ENCODE data around the gene LRRC57.

LRRC57 gene

DNA sequence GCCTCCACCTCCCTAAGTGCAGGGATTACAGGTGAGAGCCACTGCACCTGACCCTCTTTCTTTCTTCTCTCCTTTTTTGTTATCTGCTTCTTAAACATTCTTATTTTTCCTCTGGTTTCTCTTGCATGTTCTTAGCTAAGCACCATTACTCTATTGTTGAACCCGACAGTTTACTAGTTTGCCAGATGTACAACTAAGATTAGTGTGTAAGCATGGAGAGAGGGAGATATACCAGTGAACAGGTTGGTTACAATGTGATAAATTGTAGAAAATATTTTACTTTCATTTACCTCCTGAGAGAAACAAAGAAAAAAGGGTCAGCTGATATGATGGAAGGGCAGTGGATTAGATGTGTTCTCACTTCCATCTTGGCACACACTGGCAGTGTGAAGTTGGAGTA, 5.0 kb upstream of the LRRC57 start:
- in situ Hi-C loops (cut with MboI; ENCODE audit: low sequenced_read_pairs): no loop called here

DNA sequence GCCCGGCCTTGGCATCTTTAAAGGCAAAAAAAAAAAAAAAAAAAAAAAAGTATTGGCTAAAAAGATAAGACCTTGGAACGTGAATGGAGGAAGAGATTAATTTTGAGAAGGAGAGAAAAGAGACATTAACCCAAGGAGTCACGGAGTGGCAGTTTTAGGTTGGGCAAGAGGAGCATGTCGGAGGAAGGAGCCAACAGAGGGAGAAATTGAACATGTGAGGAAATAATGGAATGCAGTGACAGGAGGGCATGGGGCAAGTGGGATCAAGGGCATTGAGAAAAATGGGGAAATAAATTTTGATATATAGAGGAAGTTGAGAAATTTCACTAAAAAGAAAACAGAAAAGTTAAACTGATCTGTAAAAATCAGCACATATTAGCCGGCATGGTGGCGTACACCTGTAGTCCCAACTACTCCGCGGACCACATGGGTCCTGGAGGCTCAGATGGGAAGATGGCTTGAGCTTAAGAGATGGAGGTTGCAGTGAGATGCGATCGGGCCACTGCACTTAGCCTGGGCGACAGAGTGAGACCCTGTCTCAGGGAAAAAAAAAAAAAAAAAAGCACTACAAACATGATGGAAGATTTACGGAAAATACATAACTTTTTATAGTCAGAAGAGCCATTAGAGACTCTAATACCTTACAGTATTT, 1.3 kb upstream of the LRRC57 start:
- in situ Hi-C loops (cut with MboI; ENCODE audit: low sequenced_read_pairs): no loop called here

DNA sequence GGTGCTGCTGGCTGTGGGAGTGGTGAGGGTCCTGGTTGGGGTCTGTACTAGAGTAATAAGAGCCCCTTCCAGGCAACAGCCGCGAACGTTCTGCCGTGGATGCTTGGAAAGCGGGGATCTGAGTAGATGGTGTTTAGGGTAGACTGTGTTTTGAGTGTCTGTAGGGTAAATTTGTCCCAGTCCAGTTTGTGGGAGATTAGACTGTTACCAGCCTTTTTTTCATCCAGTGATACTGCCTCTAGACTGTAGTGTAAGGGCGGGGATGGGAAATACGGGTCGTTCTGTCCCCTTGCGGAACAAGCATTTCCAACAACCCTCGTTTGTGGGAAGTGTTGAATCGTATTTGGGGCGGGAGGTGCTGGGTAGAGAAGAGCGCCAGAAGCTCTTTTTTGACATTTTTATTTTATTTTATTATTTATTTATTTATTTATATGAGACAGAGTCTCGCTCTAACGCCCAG, 469 bp upstream of the LRRC57 start:
- in situ Hi-C loops (cut with MboI; ENCODE audit: low sequenced_read_pairs): no loop called here

DNA sequence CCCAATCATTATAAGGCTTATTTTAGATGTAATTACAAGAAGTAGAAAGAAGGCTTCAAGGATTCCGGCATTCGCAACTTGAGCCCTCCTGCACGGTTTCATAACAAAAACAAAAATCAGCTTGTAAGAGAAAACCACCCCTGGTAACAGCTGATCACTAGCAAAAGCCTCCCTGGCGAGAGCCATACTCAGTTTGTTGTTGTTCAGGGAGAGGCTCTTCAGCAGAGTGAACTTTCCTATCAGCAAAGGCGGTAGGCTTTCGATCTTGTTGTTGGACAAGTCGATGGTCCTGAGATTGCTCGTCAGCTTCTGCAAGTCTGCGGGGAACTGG, 710 bp downstream of the LRRC57 start:
- in situ Hi-C loops (cut with MboI; ENCODE audit: low sequenced_read_pairs): no loop called here

DNA sequence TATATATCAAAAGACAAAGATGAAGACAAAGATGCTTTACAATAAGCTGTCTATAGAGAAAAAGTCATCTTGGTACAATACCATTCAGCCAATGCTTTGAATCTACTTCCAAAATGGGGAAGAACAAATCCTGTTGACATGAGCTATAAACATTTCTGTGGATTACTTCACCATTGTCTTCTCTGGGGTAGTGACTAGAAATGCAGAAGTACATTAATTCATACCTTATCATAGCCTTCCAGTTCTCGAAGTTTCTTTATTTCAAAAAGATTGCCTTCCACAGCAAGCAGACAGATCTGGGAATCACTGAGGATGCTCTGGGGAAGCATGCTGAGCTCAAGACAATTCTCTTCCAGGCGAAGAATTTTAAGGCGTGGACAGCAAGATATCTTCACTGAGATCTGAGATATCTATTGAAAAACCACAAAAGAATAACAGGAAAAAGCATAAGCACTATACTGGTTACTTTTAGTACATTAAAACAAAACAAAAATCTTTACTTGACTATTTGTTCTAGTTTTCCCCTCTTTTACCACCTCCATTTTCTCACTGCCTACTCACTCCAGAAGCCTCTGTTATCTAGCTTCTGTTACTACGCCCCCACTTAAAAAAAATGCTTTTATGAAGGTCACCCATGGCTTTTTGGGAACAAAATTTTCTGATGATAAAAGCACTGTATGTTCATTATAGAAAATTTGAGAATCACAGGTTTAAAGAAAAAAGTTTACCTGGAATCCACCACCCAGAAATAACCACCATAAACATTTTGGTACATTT, 3.6 kb downstream of the LRRC57 start:
- in situ Hi-C loops (cut with MboI; ENCODE audit: low sequenced_read_pairs): no loop called here

DNA sequence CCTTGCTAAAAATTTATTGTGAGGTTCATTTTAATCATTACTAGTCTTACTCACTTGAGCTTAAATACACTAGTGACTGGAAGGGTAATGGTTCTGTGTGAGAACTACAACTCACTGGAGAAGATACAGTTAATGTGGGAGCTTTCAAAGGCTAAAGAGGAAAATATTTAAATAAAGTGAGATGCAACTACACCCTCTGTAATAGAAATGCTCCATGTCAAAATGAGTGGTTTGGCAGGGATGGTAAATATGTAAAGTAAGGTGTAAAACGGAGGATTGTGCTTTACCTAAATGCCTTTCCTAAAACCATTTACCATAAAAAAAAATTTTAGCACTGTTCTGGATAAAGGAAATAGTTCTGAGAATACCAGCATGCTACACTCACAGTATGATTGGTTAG, 15.3 kb downstream of the LRRC57 start:
- in situ Hi-C loops (cut with MboI; ENCODE audit: low sequenced_read_pairs): no loop called here

DNA sequence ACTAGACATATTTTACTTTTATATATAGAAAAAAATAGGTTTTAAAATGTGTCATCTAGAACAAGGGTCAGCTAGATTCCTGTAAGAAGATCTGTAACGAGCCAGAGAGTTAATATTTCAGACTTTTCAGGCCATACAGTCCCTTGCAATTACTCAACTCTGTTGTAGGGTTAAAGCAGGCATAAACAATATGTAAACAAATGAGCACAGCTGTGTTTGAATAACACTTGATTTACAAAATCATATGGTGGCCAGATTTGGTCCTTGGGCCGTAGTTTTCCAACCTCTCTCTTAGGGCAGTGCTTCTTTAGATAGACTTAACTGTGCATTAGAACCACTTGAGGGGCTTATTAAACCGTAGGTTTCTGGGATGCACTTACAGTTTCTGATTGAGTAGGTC, 19.6 kb downstream of the LRRC57 start:
- in situ Hi-C loops (cut with MboI; ENCODE audit: low sequenced_read_pairs): no loop called here

DNA sequence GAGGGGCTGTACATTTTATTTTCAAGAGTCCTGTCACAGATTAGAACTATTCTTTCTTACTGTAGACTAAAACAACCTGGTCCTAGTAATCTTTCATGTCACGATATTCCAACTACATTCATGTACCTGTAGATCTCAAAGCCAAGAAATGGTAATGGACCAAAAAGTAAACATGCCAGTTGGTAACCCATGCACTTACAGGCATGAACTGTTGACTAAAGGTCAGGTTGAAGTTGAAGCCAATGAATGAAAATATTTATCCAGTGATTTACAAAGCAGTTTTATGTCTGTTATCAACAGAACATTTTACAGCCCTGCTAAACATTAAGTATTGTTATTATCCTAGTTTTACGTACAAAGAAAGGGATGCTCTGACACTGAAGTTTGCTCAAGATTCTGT, 25.3 kb downstream of the LRRC57 start:
- in situ Hi-C loops (cut with MboI; ENCODE audit: low sequenced_read_pairs): no loop called here

DNA sequence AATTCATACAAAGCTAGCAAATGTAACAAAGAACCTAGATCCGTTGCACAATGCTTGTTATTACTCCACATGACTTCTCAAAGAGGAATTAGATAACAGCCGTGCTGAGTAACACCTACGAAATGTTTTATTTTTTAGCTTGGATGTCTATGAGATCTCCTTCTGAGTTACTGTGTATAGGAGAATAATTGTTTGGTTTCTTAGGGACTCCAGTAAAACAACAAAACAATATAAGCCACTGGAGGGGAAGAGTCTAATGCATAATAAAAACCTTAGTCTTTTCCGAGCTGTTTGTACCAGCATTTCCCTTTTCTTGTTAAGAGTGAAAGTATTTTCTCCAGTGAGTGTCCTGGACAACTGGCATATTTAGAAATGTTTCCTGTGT, 37.6 kb downstream of the LRRC57 start:
- in situ Hi-C loops (cut with MboI; ENCODE audit: low sequenced_read_pairs): no loop called here

DNA sequence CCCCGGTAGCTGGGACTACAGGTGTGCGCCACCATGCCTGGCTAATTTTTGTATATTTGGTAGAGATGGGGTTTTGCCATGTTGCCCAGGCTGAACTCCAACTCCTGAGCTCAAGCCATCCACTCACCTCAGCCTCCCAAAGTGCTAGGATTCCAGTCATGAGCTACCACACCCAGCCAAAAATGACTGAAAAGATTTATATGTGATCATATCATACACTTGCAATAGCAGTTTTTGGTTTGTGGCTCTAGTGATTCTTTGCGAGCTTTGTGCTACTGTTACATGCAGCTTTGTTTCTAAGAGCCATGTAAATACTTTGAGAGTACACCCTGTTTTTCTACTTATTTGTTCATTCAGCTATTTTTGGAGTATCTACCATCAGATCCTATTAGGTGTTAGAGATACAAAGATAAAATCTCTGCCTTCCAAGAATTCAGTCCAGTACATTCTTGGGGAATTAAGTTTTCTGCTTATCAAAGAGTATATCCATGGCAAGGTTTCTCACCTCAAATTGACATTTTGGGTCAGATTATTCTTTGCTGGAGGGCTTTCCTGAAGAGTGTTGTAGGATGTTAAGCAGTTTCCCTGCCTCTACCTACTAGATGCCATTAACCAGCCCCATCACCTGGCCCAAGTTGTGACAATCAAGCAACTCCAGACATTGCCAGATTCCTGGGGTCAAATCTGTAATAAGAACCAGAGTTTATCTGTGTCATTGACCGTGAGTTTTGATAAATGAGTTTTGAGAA, 38.2 kb downstream of the LRRC57 start:
- in situ Hi-C loops (cut with MboI; ENCODE audit: low sequenced_read_pairs): no loop called here

DNA sequence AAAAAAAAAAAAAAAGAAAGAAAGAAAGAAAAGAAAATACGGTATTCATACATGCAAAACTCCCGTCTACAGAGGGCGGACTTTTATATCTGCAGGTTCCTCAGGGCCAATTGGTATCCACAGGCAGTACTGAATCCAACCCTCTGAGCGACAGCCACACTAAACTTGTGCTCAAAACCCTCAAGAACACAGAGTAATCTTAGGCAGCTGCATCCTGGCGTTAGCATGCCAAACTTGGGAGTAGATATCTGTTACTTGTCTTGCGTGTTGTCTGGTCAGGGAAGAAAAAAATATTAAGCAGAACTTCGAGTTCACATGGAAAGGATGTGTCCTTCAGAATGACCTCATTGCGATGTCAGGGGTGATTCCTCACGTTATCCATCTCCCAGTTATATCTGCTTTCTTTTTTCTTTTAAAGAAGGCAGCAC, 40.3 kb downstream of the LRRC57 start:
- in situ Hi-C loops (cut with MboI; ENCODE audit: low sequenced_read_pairs): no loop called here

DNA sequence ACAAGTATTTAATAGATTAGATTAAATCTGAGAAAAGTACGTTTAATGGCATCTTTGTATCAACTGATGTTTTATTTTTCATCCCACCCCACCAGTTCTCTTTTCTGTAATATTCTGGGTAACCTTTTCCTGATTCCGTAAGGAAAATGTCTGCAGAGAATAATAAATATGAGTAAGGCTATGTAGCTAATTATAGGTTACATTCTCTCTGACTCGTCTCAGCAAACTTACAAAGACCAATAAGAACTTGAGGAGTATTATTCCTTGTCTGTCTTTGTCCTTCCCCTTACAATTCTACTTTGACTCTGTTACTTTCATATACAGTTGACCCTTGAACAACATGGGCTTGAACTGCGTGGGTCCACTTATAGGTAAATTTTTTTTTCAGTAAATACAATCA, 41.1 kb downstream of the LRRC57 start:
- in situ Hi-C loops (cut with MboI; ENCODE audit: low sequenced_read_pairs): no loop called here

DNA sequence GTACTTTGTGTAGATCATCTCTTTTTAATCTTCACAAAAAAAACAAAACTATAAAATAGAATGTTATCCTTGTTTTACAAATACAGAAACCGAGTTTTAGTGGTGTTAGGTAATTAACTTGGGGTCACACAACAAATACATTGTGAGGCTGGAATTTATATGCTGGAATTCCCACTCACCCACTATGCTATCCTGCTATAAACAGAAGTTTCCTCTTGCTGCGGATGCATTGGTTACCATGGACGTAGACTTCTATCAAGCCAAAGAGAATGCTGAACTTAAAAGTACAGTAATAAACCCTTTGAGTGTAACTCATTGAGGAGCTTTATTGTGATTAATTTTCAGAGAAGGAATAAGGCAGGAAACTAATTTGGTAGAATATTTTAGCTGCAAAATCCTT, 44.0 kb downstream of the LRRC57 start:
- in situ Hi-C loops (cut with MboI; ENCODE audit: low sequenced_read_pairs): no loop called here

DNA sequence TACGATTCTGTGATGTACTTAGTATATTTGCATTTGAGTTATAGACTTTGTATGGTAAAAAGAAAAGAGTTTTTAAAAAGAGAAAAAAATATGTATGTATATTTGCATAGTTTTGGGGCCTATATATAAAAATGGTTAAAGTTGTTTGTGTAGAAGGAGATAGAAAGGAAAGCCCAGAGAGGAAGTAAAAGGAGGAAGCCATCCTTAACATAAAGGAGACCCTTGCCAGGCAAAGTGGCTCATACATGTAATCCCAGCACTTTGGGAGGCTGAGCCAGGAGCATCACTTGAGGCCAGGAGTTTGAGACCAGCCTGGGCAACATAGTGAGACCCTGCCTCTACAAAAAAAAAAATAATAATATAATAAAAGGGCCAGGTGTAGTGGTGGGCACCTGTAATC, 44.8 kb downstream of the LRRC57 start:
- in situ Hi-C loops (cut with MboI; ENCODE audit: low sequenced_read_pairs): no loop called here

DNA sequence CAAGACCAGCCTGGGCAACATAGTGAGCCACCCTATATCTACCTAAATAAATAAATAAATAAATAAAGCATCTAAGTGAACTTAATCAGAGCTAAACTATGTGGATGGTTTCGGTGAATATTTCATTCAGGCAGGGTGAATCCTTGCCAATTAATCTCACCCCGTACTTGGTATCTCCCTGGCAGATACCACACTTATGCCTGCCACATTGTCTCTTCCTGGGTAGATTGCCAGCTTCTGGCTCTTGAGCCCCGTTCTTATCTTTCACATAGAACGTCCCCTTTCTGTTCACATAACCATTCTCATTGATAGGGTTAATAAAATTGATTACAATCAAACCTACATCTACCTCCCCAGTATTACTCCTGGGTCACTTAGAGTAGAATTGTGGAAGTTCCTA, 46.1 kb downstream of the LRRC57 start:
- in situ Hi-C loops (cut with MboI; ENCODE audit: low sequenced_read_pairs): no loop called here

DNA sequence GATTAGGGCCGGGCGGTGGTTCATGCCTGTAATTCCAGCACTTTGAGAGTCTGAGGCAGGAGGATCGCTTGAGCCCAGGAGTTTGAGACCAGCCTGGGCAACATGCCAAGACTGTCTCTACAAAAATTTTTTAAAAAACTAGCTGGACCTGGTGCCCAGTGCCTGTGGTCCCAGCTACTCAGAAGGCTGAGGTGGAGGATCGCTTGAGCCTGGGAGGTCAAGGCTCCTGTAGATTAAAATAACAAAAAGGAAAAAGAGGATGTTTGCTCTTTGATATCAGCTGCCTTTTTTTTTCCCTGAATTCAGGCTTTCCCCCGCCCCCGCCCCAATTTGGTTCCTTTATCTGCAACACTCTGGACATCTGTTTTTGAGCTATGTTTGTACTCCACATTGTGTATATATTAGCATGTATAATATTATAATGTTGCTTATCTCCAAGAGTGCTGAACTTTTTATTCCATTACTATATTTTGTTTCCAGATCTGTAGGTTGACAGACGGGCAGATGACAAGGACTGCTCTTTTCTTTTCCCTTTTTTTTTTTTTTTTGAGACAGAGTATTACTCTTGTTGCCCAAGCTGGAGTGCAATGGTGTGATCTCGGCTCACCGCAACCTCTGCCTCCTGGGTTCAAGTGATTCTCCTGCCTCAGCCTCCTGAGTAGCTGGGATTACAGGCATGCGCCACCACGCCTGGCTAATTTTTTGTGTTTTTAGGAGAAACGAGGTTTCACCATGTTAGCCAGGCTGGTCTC, 48.6 kb downstream of the LRRC57 start:
- in situ Hi-C loops (cut with MboI; ENCODE audit: low sequenced_read_pairs): no loop called here

DNA sequence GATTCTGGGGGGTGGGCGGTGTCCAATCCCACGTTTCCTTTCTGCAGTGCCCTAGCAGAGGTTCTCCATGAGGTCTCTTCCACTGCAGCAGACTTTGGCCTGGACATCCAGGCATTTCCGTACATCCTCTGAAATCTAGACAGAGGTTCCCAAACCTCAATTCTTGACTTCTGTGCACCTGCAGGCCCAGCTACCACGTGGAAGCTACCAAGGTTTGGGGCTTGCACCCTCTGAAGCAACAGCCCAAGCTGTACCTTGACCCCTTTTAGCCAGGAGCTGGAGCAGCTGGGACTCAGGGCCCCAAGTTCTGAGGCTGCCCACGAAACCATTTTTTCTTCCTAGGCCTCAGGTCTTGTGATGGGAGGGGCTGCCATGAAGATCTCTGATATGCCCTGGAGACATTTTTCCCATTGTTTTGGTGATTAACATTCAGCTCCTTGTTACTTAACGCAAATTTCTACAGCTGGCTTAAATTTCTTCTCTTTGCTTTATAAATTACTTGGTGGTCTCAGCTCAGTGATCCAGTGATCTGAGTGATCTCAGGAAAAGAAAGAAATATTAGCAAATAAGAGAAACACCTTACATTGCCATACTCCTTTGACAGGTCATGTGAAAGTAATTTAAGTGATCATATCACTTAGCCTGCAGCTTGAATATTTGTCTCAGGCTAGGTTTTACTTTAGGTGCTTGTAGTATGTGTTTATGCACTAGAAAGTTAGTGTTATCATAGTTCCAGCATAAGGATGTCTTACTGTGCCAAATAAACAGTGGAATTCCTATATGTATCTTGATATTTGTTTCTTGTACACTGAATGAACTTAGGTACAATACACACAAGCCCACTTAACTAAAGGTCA, 50.2 kb downstream of the LRRC57 start:
- in situ Hi-C loops (cut with MboI; ENCODE audit: low sequenced_read_pairs): no loop called here

DNA sequence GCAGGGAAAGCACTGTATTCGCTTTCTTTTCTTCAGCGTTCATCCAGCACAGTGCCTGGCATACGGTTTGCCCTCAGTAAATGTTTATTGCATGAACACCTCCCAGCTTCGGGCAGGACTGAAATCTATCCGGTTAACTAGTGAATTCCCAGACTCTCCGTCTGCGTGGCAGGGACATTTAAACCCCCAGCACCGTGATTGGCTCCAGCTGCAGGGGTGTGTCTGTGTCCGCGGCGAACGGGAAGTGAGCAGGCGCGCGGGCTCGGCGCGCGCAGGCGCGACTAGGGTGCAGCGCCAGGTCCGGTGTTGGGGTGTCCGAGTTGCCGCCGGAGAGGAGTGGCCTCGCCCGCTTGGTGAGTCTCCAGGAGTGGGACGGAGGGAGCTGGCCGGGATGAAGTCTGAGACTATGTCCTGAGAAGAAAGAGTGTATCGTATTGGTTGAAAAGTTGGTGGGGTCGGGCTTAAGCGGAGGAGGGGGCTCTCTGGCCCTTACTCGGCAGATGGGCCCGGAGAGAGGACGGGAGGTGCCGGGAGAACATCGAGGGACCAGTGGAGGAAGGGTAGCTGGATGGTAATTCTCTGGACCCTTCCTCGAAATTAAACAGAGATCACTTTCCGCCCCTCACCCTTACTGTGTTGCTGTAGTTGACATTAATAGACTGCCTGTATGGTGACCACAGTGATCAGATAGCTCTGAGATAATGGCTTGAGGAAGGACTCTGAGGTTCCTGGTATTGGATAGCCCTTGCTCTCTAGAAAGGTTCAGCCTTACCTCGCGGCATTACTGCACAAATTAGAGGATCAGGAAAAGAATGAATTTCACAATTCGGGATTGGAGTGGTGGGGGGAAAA, 53.0 kb downstream of the LRRC57 start, which contains the start of gene SNAP23:
Gene SNAP23 (plus strand): TSS at position 274 of the 852 bp plus-strand sequence. CDS start 16,213 bp downstream, outside the sequence.
- in situ Hi-C loops (cut with MboI; ENCODE audit: low sequenced_read_pairs): no loop called here

DNA sequence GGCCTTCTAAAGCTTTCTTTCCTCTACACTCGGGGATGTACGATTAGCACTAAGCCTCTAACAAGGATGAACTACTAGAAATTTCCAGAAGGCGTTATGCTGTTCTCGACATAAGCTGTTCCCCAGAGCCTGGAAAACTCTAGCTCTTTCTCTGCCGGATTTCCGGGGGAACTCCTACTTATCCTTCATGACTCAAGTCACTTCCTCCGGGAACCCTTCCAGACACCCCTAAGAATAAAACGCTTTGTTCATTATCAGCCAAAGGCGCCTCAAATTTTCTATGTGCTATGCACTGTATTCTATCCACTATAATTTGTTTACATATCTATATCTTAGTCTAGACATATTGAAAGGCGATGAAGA, 53.6 kb downstream of the LRRC57 start:
- in situ Hi-C loops (cut with MboI; ENCODE audit: low sequenced_read_pairs): no loop called here

All from hTERT RPE-1 (cell line).